IMR-90 (cell line): Measurements from ENCODE around the gene ST8SIA2. TPM values are rescaled to one million over a fixed set of nuclear protein-coding genes. Genes with fewer than 3 reads are reported as not detected.

ENCODE experiments used
- ATAC-seq: fragments of 200-7000 bp; cut with Tn5 transposase; 2 replicates; pipeline ENCODE4 v1.9.1; 2020; ENCODE audit warnings: low read depth, mild to moderate bottlenecking, moderate library complexity
- BruUV-seq: library from RNA; stranded (reverse); fragments of 400-500 nt; replicated peaks from 2 replicates; lab custom pipeline; 2021; lab: Mats Ljungman, UMichigan
- CTCF ChIA-PET: fragments of 300-600 bp; formaldehyde crosslinking; extraction: SDS; loops from one replicate; lab custom pipeline; 2021; ENCODE audit warnings: antibody characterized with exemption; lab: Yijun Ruan, JAX
- POLR2A ChIA-PET: fragments of 300-600 bp; sonication (Branson Sonifier 250); formaldehyde crosslinking; loops from one replicate; lab custom pipeline; 2022; ENCODE audit warnings: antibody characterized with exemption; ENCODE audit not compliant: unreplicated experiment; lab: Charles Lee
- DNase-seq: peaks from one replicate; pipeline ENCODE4 v3.0.0; 2013
- H2AFZ ChIP-seq: replicated peaks from 2 replicates; pipeline ENCODE3; 2013; ENCODE audit warnings: low read length, mild to moderate bottlenecking; ENCODE audit not compliant: poor library complexity
- H2AK5ac ChIP-seq: 2 replicates; pipeline ENCODE4 v1.6.1; 2013; ENCODE audit warnings: low read depth, low read length, inconsistent platforms
- H2AK9ac ChIP-seq: replicated peaks from 2 replicates; pipeline ENCODE3; 2013; ENCODE audit warnings: mild to moderate bottlenecking, low read depth, low read length, moderate library complexity; ENCODE audit not compliant: poor library complexity
- H2BK120ac ChIP-seq: 2 replicates; pipeline ENCODE4 v1.6.1; 2013; ENCODE audit warnings: low read depth, low read length, inconsistent platforms
- H2BK15ac ChIP-seq: 3 replicates; pipeline ENCODE4 v1.6.1; 2013; ENCODE audit warnings: low read depth, low read length, inconsistent platforms
- H2BK20ac ChIP-seq: 2 replicates; pipeline ENCODE4 v1.6.1; 2013; ENCODE audit warnings: low read depth, mild to moderate bottlenecking, inconsistent platforms, low read length, moderate library complexity
- H2BK5ac ChIP-seq: 2 replicates; pipeline ENCODE4 v1.6.1; 2013; ENCODE audit warnings: mild to moderate bottlenecking, low read depth, low read length, inconsistent platforms; ENCODE audit not compliant: poor library complexity, severe bottlenecking
- H3K14ac ChIP-seq: replicated peaks from 2 replicates; pipeline ENCODE4 v1.6.1; 2013; ENCODE audit warnings: low read depth, low read length, inconsistent platforms
- H3K18ac ChIP-seq: 2 replicates; pipeline ENCODE4 v1.6.1; 2013; ENCODE audit warnings: low read depth, low read length, control low read depth
- H3K23ac ChIP-seq: 2 replicates; pipeline ENCODE4 v1.6.1; 2013; ENCODE audit warnings: low read depth, low read length, inconsistent platforms
- H3K27ac ChIP-seq: 2 replicates; pipeline ENCODE4 v1.5.1; 2013; ENCODE audit warnings: mild to moderate bottlenecking, control low read depth, low read length; ENCODE audit not compliant: insufficient read depth
- H3K27me3 ChIP-seq: 2 replicates; pipeline ENCODE4 v1.6.1; 2013; ENCODE audit warnings: low read length; ENCODE audit not compliant: control insufficient read depth, insufficient read depth
- H3K36me3 ChIP-seq: 2 replicates; pipeline ENCODE4 v1.6.1; 2013; ENCODE audit warnings: low read length, mixed read lengths; ENCODE audit not compliant: control insufficient read depth, insufficient read depth
- H3K4ac ChIP-seq: 2 replicates; pipeline ENCODE4 v1.6.1; 2013; ENCODE audit warnings: low read depth, low read length, inconsistent platforms
- H3K4me1 ChIP-seq: 2 replicates; pipeline ENCODE4 v1.6.1; 2013; ENCODE audit warnings: low read length, mixed read lengths; ENCODE audit not compliant: control insufficient read depth, insufficient read depth
- H3K4me2 ChIP-seq: 2 replicates; pipeline ENCODE4 v1.6.1; 2013; ENCODE audit warnings: low read depth, mild to moderate bottlenecking, control low read depth, low read length, moderate library complexity
- H3K4me3 ChIP-seq: 2 replicates; pipeline ENCODE4 v1.5.1; 2013; ENCODE audit warnings: low read depth, mild to moderate bottlenecking, control low read depth, low read length, moderate library complexity; ENCODE audit not compliant: insufficient read depth
- H3K56ac ChIP-seq: 2 replicates; pipeline ENCODE4 v1.6.1; 2013; ENCODE audit warnings: low read length, inconsistent platforms; ENCODE audit not compliant: insufficient read depth; ENCODE audit errors: extremely low read depth
- H3K79me1 ChIP-seq, 2 experiments: 2 replicates each; pipeline ENCODE4 v1.6.1; 2013; ENCODE audit warnings: low read length in 2 of 2, inconsistent platforms in 1 of 2, low read depth in 1 of 2
- H3K9ac ChIP-seq: 2 replicates; pipeline ENCODE4 v1.6.1; 2013; ENCODE audit warnings: low read depth, low read length, control low read depth
- H3K9me1 ChIP-seq: 2 replicates; pipeline ENCODE4 v1.6.1; 2013; ENCODE audit warnings: low read length, inconsistent platforms; ENCODE audit not compliant: insufficient read depth
- H3K9me3 ChIP-seq: 2 replicates; pipeline ENCODE4 v1.6.1; 2013; ENCODE audit warnings: low read length; ENCODE audit not compliant: control insufficient read depth, insufficient read depth
- H4K20me1 ChIP-seq: 2 replicates; pipeline ENCODE4 v1.6.1; 2013; ENCODE audit warnings: low read length, inconsistent platforms; ENCODE audit not compliant: insufficient read depth
- H4K5ac ChIP-seq: 2 replicates; pipeline ENCODE4 v1.6.1; 2013; ENCODE audit warnings: mild to moderate bottlenecking, low read depth, low read length, control low read depth
- H4K8ac ChIP-seq, 2 experiments: 2 replicates each; pipeline ENCODE4 v1.6.1; 2013; ENCODE audit warnings: low read depth in 2 of 2, low read length in 2 of 2, control low read depth in 1 of 2, inconsistent platforms in 1 of 2
- H4K91ac ChIP-seq: 2 replicates; pipeline ENCODE4 v1.6.1; 2013; ENCODE audit warnings: low read depth, low read length, inconsistent platforms; ENCODE audit not compliant: insufficient read depth
- BHLHE40 ChIP-seq: fragments of 150-350 bp; IDR thresholded peaks from 2 replicates; pipeline ENCODE4 v1.6.1; 2016; ENCODE audit warnings: mild to moderate bottlenecking, low read depth, low read length
- MAZ ChIP-seq: IDR thresholded peaks from 2 replicates; pipeline ENCODE4 v1.6.1; 2012; ENCODE audit warnings: low read depth, mild to moderate bottlenecking, low read length, improper control_type of control experiment, moderate library complexity, borderline replicate concordance
- NFE2L2 ChIP-seq: fragments of 150-350 bp; IDR thresholded peaks from 2 replicates; pipeline ENCODE4 v1.6.1; 2016; ENCODE audit warnings: low read depth, mild to moderate bottlenecking, low read length
- POLR2A ChIP-seq: IDR thresholded peaks from 2 replicates; pipeline ENCODE4 v1.6.1; 2012; ENCODE audit warnings: mild to moderate bottlenecking, low read depth, low read length
- RAD21 ChIP-seq: IDR thresholded peaks from 2 replicates; pipeline ENCODE4 v1.6.1; 2012; ENCODE audit warnings: low read length, improper control_type of control experiment
- RFX5 ChIP-seq: IDR thresholded peaks from 2 replicates; pipeline ENCODE4 v1.8.0; 2012; ENCODE audit warnings: low read depth, mild to moderate bottlenecking, low read length, moderate library complexity
- SMC3 ChIP-seq: fragments of 150-350 bp; IDR thresholded peaks from 2 replicates; pipeline ENCODE4 v1.6.1; 2016; ENCODE audit warnings: low read depth, mild to moderate bottlenecking, antibody characterized with exemption, low read length, moderate library complexity
- WGBS, 2 experiments: methylation state at CpG; one replicate each; pipeline versions ENCODE4 v1.1.5 to v1.1.7; 2013; ENCODE audit warnings: missing lambda C conversion rate in 2 of 2; ENCODE audit not compliant: insufficient read length in 1 of 2; ENCODE audit errors: extremely low coverage in 2 of 2; 5-methylcytosine and 5-hydroxymethylcytosine counted together
- dilution Hi-C: fragments of 300-500 bp; cut with HindIII; formaldehyde crosslinking; loops from one replicate; pipeline ENCODE4 v1.14.3; 2018; ENCODE audit warnings: low sequenced_read_pairs; ENCODE audit not compliant: unreplicated experiment
- in situ Hi-C: fragments of 300-500 bp; cut with MboI; formaldehyde crosslinking; loops from 3 replicates; pipeline ENCODE4 v1.14.3; 2019; ENCODE audit warnings: low sequenced_read_pairs, inconsistent platforms, mixed read lengths
- intact Hi-C: fragments of 100-400 bp; cut with micrococcal nuclease; formaldehyde crosslinking; loops from 2 replicates; pipeline ENCODE4 v1.10.0; 2022
- polyA plus RNA-seq, 3 experiments: library from polyadenylated mRNA; depleted of rRNA; stranded (reverse); fragments of >200 nt; gene quantifications; 2 replicates each; pipeline ENCODE4 v1.2.3, GENCODE V29; 2012; ENCODE audit warnings: low replicate concordance in 1 of 3
- total RNA-seq: library from RNA; depleted of rRNA; stranded (reverse); fragments of >200 nt; gene quantifications from 2 replicates; pipeline ENCODE4 v1.2.3, GENCODE V29; 2012
- TF ChIP-seq, protein P1 (sequence below): fragments of 150-350 bp; IDR thresholded peaks from 2 replicates; pipeline ENCODE4 v1.6.1; 2016; ENCODE audit warnings: low read depth, mild to moderate bottlenecking, low read length, moderate library complexity, borderline replicate concordance
- TF ChIP-seq, protein P2 (sequence below): conservative IDR thresholded peaks from 2 replicates; pipeline ENCODE4 v1.5.1; 2012; ENCODE audit warnings: mild to moderate bottlenecking, low read depth, low read length, improper control_type of control experiment

ST8SIA2 gene
- total and polyA plus RNA-seq, 2 of the 4 experiments (the other 2 are of a cell fraction): not detected

DNA sequence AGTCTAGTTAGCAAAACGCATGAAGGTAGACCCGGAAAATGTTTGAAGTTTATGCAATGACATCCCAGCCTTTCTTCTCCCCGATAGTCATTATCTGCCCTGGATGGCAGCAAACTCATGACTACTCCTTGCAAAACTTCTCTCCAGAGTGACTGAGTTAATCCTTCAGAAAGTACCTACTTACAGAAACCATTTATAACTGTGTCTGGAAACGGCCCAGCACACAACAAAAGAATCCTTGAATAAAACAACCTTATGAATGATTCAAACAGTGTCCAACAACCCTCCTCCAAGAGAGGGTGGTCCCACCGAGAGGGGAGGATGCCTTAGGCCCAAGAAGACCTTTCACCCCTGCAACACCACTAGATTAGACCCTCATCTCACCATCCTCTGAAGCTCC is 14.2 kb downstream of the ST8SIA2 start:
- H3K27ac ChIP-seq: no peak overlapping the region
- H3K56ac ChIP-seq: no peak overlapping the region
- ATAC-seq: no peak
- no peak overlapping the region for H3K14ac ChIP-seq
- no peaks in the 10 kb centered on the region for H3K9me1 ChIP-seq
- no peak overlapping the region for H2BK120ac ChIP-seq
- H4K5ac ChIP-seq: no peak overlapping the region
- H4K8ac ChIP-seq: no peak overlapping the region
- dilution Hi-C loops: no loop called here
- no TSS peak for BruUV-seq
- ChIA-PET CTCF (no interaction called here), POLR2A (no interaction called here)
- no peaks in the 10 kb centered on the region for H3K79me1 ChIP-seq
- H4K91ac ChIP-seq: no peak overlapping the region
- no peak overlapping the region for H2AFZ ChIP-seq
- no peak overlapping the region for H3K18ac ChIP-seq
- in situ Hi-C loops: no loop called here
- H3K4me1 ChIP-seq: no peaks in the 10 kb centered on the region
- H2AK5ac ChIP-seq: no peak overlapping the region
- H3K4ac ChIP-seq: no peak overlapping the region
- WGBS, 2 experiments: 67% methylated on average over 1 of the region's 5 CpGs; no CpG with 5 or more reads in 1 of the 2 experiments
- H3K9me3 ChIP-seq: no peaks in the 10 kb centered on the region
- intact Hi-C loops: no loop called here
- no peak for DNase-seq
- H3K4me3 ChIP-seq: no peak overlapping the region
- no peak overlapping the region for H3K4me2 ChIP-seq
- H3K36me3 ChIP-seq: no peaks in the 10 kb centered on the region
- no peak overlapping the region for H2BK20ac ChIP-seq
- no peak overlapping the region for H2BK5ac ChIP-seq
- H3K23ac ChIP-seq: no peak overlapping the region
- no peak overlapping the region for H3K9ac ChIP-seq
- no peak overlapping the region for H2AK9ac ChIP-seq
- no peaks in the 10 kb centered on the region for H4K20me1 ChIP-seq
- H2BK15ac ChIP-seq: no peak overlapping the region
- no peak for TF ChIP-seq MAZ
- TF ChIP-seq BHLHE40: no peak
- TF ChIP-seq NFE2L2: no peak
- TF ChIP-seq, protein P1, sequence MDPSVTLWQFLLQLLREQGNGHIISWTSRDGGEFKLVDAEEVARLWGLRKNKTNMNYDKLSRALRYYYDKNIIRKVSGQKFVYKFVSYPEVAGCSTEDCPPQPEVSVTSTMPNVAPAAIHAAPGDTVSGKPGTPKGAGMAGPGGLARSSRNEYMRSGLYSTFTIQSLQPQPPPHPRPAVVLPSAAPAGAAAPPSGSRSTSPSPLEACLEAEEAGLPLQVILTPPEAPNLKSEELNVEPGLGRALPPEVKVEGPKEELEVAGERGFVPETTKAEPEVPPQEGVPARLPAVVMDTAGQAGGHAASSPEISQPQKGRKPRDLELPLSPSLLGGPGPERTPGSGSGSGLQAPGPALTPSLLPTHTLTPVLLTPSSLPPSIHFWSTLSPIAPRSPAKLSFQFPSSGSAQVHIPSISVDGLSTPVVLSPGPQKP: no peak
- TF ChIP-seq RAD21: no peak
- TF ChIP-seq, protein P2, sequence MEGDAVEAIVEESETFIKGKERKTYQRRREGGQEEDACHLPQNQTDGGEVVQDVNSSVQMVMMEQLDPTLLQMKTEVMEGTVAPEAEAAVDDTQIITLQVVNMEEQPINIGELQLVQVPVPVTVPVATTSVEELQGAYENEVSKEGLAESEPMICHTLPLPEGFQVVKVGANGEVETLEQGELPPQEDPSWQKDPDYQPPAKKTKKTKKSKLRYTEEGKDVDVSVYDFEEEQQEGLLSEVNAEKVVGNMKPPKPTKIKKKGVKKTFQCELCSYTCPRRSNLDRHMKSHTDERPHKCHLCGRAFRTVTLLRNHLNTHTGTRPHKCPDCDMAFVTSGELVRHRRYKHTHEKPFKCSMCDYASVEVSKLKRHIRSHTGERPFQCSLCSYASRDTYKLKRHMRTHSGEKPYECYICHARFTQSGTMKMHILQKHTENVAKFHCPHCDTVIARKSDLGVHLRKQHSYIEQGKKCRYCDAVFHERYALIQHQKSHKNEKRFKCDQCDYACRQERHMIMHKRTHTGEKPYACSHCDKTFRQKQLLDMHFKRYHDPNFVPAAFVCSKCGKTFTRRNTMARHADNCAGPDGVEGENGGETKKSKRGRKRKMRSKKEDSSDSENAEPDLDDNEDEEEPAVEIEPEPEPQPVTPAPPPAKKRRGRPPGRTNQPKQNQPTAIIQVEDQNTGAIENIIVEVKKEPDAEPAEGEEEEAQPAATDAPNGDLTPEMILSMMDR: no peak
- no peak for TF ChIP-seq POLR2A
- TF ChIP-seq SMC3: no peak
- TF ChIP-seq RFX5: no peak
- H3K27me3 ChIP-seq: no peaks in the 10 kb centered on the region
